CD8-positive, alpha-beta memory T cell (primary cell): ENCODE data around the gene COX6A2. TPM values are rescaled to one million over a fixed set of nuclear protein-coding genes. Genes with fewer than 3 reads are reported as not detected.
"Not testable (repeated sequence)": the region's sequence is repeated elsewhere in the genome, so short reads cannot be mapped to it uniquely, and the experiment has no call there.

Experiments used
- CTCF ChIA-PET: fragments of 350-600 bp; sonication (Branson Sonifier 250); formaldehyde crosslinking; loops from one replicate; lab custom pipeline; 2021; ENCODE audit warnings: antibody characterized with exemption; lab: Charles Lee
- POLR2A ChIA-PET: fragments of 350-600 bp; sonication (Branson Sonifier 250); formaldehyde crosslinking; loops from one replicate; lab custom pipeline; 2021; ENCODE audit warnings: antibody characterized with exemption; lab: Charles Lee
- DNase-seq, 5 donors: peaks; one replicate each; pipeline versions ENCODE4 v3.0.0 to v3.0.0-alpha.2; 2020 to 2022; ENCODE audit warnings: mixed read lengths in 1 of 5
- H3K27ac ChIP-seq: one replicate; pipeline ENCODE4 v1.7.0; 2013; ENCODE audit warnings: low read depth, mild to moderate bottlenecking, low read length, moderate library complexity
- H3K27me3 ChIP-seq: 2 replicates; pipeline ENCODE4 v1.7.0; 2013; ENCODE audit warnings: low read length, mild to moderate bottlenecking; ENCODE audit not compliant: insufficient read depth, poor library complexity, severe bottlenecking
- H3K36me3 ChIP-seq: 2 replicates; pipeline ENCODE4 v1.7.0; 2013; ENCODE audit warnings: mild to moderate bottlenecking, low read length, moderate library complexity; ENCODE audit not compliant: insufficient read depth
- H3K4me1 ChIP-seq: 2 replicates; pipeline ENCODE4 v1.7.0; 2013; ENCODE audit warnings: mild to moderate bottlenecking, low read length, moderate library complexity; ENCODE audit not compliant: insufficient read depth
- H3K4me3 ChIP-seq: 2 replicates; pipeline ENCODE4 v1.7.0; 2013; ENCODE audit warnings: mild to moderate bottlenecking, low read length
- H3K9me3 ChIP-seq: 2 replicates; pipeline ENCODE4 v1.7.0; 2013; ENCODE audit warnings: mild to moderate bottlenecking, low read length
- H3K27ac Mint-ChIP-seq, 8 donors: one replicate each; pipeline ENCODE4 v1.8.0; 2020 to 2021; ENCODE audit warnings: mixed read lengths in 8 of 8, mild to moderate bottlenecking in 6 of 8, inconsistent platforms in 3 of 8, moderate library complexity in 3 of 8
- H3K27me3 Mint-ChIP-seq, 2 donors: one replicate each; pipeline ENCODE4 v1.8.0; 2020 to 2021; ENCODE audit warnings: mixed read lengths in 2 of 2, mild to moderate bottlenecking in 1 of 2, moderate library complexity in 1 of 2
- H3K36me3 Mint-ChIP-seq, 3 donors: one replicate each; pipeline ENCODE4 v1.8.0; 2020 to 2021; ENCODE audit warnings: mixed read lengths in 3 of 3, inconsistent platforms in 1 of 3, mild to moderate bottlenecking in 1 of 3
- H3K4me1 Mint-ChIP-seq, 3 donors: one replicate each; pipeline ENCODE4 v1.8.0; 2020 to 2021; ENCODE audit warnings: mixed read lengths in 3 of 3, inconsistent platforms in 1 of 3, mild to moderate bottlenecking in 1 of 3
- H3K4me3 Mint-ChIP-seq, 7 donors: one replicate each; pipeline ENCODE4 v1.8.0; 2020 to 2021; ENCODE audit warnings: mixed read lengths in 7 of 7, mild to moderate bottlenecking in 6 of 7, moderate library complexity in 4 of 7, inconsistent platforms in 2 of 7
- H3K9me3 Mint-ChIP-seq, 5 donors: one replicate each; pipeline ENCODE4 v1.8.0; 2020 to 2022; ENCODE audit warnings: mixed read lengths in 5 of 5, mild to moderate bottlenecking in 3 of 5, moderate library complexity in 2 of 5, inconsistent platforms in 1 of 5
- polyA plus RNA-seq: library from polyadenylated mRNA; unstranded; fragments of 300-500 nt; fragmentation: Illumina TruSeq; gene quantifications from one replicate; pipeline ENCODE4 v1.2.3, GENCODE V29; 2021
- total RNA-seq, 2 experiments: library from RNA; stranded (reverse); gene quantifications; one replicate each; pipeline ENCODE4 v1.2.3, GENCODE V29; 2021

COX6A2 gene
- total and polyA plus RNA-seq, 3 experiments from 2014 or later: not detected

- Mint-ChIP-seq H3K27ac (peak overlapping the region in 1 of 8 donors; percentile 25), H3K4me1 (peaks cover 59 to 71% (median 59%) of the 10 kb centered on the region in 3 donors), H3K27me3 (no peaks in the 10 kb centered on the region), H3K9me3 (peaks cover 0 to 3% (median 0%) of the 10 kb centered on the region in 5 donors), H3K4me3 (peak overlapping the region in 1 of 7 donors; percentile 59), H3K36me3 (peaks cover 0 to 4% (median 0%) of the 10 kb centered on the region in 3 donors)
- Histone ChIP-seq H3K4me1 (peaks cover 35% of the 10 kb centered on the region), H3K36me3 (no peaks in the 10 kb centered on the region), H3K27ac (no peak overlapping the region), H3K9me3 (no peaks in the 10 kb centered on the region), H3K4me3 (no peak overlapping the region), H3K27me3 (no peaks in the 10 kb centered on the region)
- no peak for DNase-seq
- CTCF ChIA-PET: no interaction called here
- POLR2A ChIA-PET: no interaction called here
Measured at GRCh38 chr16:31417916-31418315, 10.2 kb downstream of the COX6A2 start.

GRCh38 chr16:31417036-31417435 is 11.1 kb downstream of the COX6A2 start:
- POLR2A ChIA-PET, H3K9me3 ChIP-seq, H3K4me3 ChIP-seq, H3K36me3 ChIP-seq, CTCF ChIA-PET, H3K27me3 Mint-ChIP-seq, H3K27me3 ChIP-seq, DNase-seq, H3K36me3 Mint-ChIP-seq, H3K27ac ChIP-seq, H3K27ac Mint-ChIP-seq, H3K4me3 Mint-ChIP-seq, H3K9me3 Mint-ChIP-seq: not testable (repeated sequence)
- H3K4me1 ChIP-seq: peaks cover 27% of the 10 kb centered on the region
- peaks cover 50 to 63% (median 52%) of the 10 kb centered on the region in 3 donors for H3K4me1 Mint-ChIP-seq

- Histone ChIP-seq H3K27me3 (no peaks in the 10 kb centered on the region), H3K36me3 (no peaks in the 10 kb centered on the region), H3K9me3 (no peaks in the 10 kb centered on the region), H3K27ac (no peak overlapping the region), H3K4me1 (peaks cover 21% of the 10 kb centered on the region), H3K4me3 (no peak overlapping the region)
- ChIA-PET CTCF (no interaction called here), POLR2A (interaction anchor here (0.6 kb wide), 2 partner anchors 238 to 604 kb away, joined by 3 read pairs; no protein-coding TSS in a partner anchor)
- Mint-ChIP-seq H3K27ac (peak overlapping the region in 1 of 8 donors; percentile 92), H3K9me3 (peaks cover 0 to 3% (median 0%) of the 10 kb centered on the region in 5 donors), H3K4me3 (peak overlapping the region in 2 of 7 donors; percentile 24), H3K27me3 (no peaks in the 10 kb centered on the region), H3K36me3 (peaks cover 0 to 4% (median 0%) of the 10 kb centered on the region in 3 donors), H3K4me1 (peaks cover 44 to 56% (median 45%) of the 10 kb centered on the region in 3 donors)
- DNase-seq: no peak
Measured at GRCh38 chr16:31416371-31416770, 11.8 kb downstream of the COX6A2 start.

- Histone ChIP-seq H3K27me3 (no peaks in the 10 kb centered on the region), H3K27ac (no peak overlapping the region), H3K4me1 (peaks cover 15% of the 10 kb centered on the region), H3K4me3 (no peak overlapping the region), H3K9me3 (no peaks in the 10 kb centered on the region), H3K36me3 (no peaks in the 10 kb centered on the region)
- peak overlapping the region in 5 of 7 donors; percentile 7 to 62 (median 52) for H3K4me3 Mint-ChIP-seq
- H3K27me3 Mint-ChIP-seq: no peaks in the 10 kb centered on the region
- peak overlapping the region in 5 of 8 donors; percentile 11 to 46 (median 32) for H3K27ac Mint-ChIP-seq
- H3K4me1 Mint-ChIP-seq: peaks cover 31 to 40% (median 36%) of the 10 kb centered on the region in 3 donors
- H3K9me3 Mint-ChIP-seq: peaks cover 0 to 3% (median 0%) of the 10 kb centered on the region in 5 donors
- POLR2A ChIA-PET: no interaction called here
- CTCF ChIA-PET: no interaction called here
- DNase-seq: peak in 1 of 5 donors; percentile 18
- H3K36me3 Mint-ChIP-seq: peaks cover 0 to 4% (median 0%) of the 10 kb centered on the region in 3 donors
Measured at GRCh38 chr16:31414706-31415105, 13.5 kb downstream of the COX6A2 start.

- ChIA-PET POLR2A (no interaction called here), CTCF (no interaction called here)
- no peak for DNase-seq
- Histone ChIP-seq H3K4me3 (no peak overlapping the region), H3K27me3 (no peaks in the 10 kb centered on the region), H3K4me1 (peaks cover 15% of the 10 kb centered on the region), H3K36me3 (no peaks in the 10 kb centered on the region), H3K27ac (no peak overlapping the region), H3K9me3 (no peaks in the 10 kb centered on the region)
- H3K36me3 Mint-ChIP-seq: peaks cover 0 to 4% (median 0%) of the 10 kb centered on the region in 3 donors
- no peaks in the 10 kb centered on the region for H3K27me3 Mint-ChIP-seq
- no peak overlapping the region for H3K4me3 Mint-ChIP-seq
- peak overlapping the region in 1 of 8 donors; percentile 65 for H3K27ac Mint-ChIP-seq
- H3K4me1 Mint-ChIP-seq: peaks cover 29 to 39% (median 36%) of the 10 kb centered on the region in 3 donors
- H3K9me3 Mint-ChIP-seq: peaks cover 0 to 3% (median 0%) of the 10 kb centered on the region in 5 donors
Measured at GRCh38 chr16:31413943-31414342, 14.2 kb downstream of the COX6A2 start.

GRCh38 chr16:31413381-31413780 is 14.8 kb downstream of the COX6A2 start:
- Mint-ChIP-seq H3K27me3 (peaks cover 1 to 3% of the 10 kb centered on the region in 2 donors), H3K27ac (peak overlapping the region in 1 of 8 donors; percentile 65), H3K4me3 (no peak overlapping the region), H3K9me3 (peaks cover 0 to 3% (median 0%) of the 10 kb centered on the region in 5 donors), H3K4me1 (peaks cover 29 to 38% (median 36%) of the 10 kb centered on the region in 3 donors), H3K36me3 (peaks cover 0 to 4% (median 0%) of the 10 kb centered on the region in 3 donors)
- Histone ChIP-seq H3K27me3 (no peaks in the 10 kb centered on the region), H3K27ac (no peak overlapping the region), H3K9me3 (no peaks in the 10 kb centered on the region), H3K36me3 (no peaks in the 10 kb centered on the region), H3K4me3 (no peak overlapping the region), H3K4me1 (peaks cover 15% of the 10 kb centered on the region)
- CTCF ChIA-PET: interaction anchor here (0.9 kb wide), 1 partner anchor 12 kb away, joined by 4 read pairs; no protein-coding TSS in a partner anchor
- POLR2A ChIA-PET: no interaction called here
- no peak for DNase-seq

- Histone ChIP-seq H3K27me3 (no peaks in the 10 kb centered on the region), H3K4me1 (peaks cover 15% of the 10 kb centered on the region), H3K36me3 (no peaks in the 10 kb centered on the region), H3K27ac (no peak overlapping the region), H3K4me3 (no peak overlapping the region), H3K9me3 (no peaks in the 10 kb centered on the region)
- Mint-ChIP-seq H3K36me3 (no peaks in the 10 kb centered on the region), H3K9me3 (no peaks in the 10 kb centered on the region), H3K4me1 (peaks cover 29 to 33% (median 32%) of the 10 kb centered on the region in 3 donors), H3K27ac (peak overlapping the region in 2 of 8 donors; percentile 10 to 64), H3K27me3 (peaks cover 1 to 3% of the 10 kb centered on the region in 2 donors), H3K4me3 (no peak overlapping the region)
- CTCF ChIA-PET: interaction anchor here (0.9 kb wide), 1 partner anchor 13 kb away, joined by 4 read pairs; no protein-coding TSS in a partner anchor
- no peak for DNase-seq
- POLR2A ChIA-PET: no interaction called here
Measured at GRCh38 chr16:31412750-31413149, 15.4 kb downstream of the COX6A2 start.

- H3K4me3 Mint-ChIP-seq: no peak overlapping the region
- Histone ChIP-seq H3K4me1 (peaks cover 15% of the 10 kb centered on the region), H3K27ac (no peak overlapping the region), H3K36me3 (no peaks in the 10 kb centered on the region), H3K9me3 (no peaks in the 10 kb centered on the region), H3K27me3 (no peaks in the 10 kb centered on the region), H3K4me3 (no peak overlapping the region)
- H3K36me3 Mint-ChIP-seq: no peaks in the 10 kb centered on the region
- CTCF ChIA-PET: no interaction called here
- H3K27ac Mint-ChIP-seq: peak overlapping the region in 1 of 8 donors; percentile 58
- no peaks in the 10 kb centered on the region for H3K9me3 Mint-ChIP-seq
- POLR2A ChIA-PET: no interaction called here
- peaks cover 23 to 26% (median 25%) of the 10 kb centered on the region in 3 donors for H3K4me1 Mint-ChIP-seq
- H3K27me3 Mint-ChIP-seq: peaks cover 1 to 3% of the 10 kb centered on the region in 2 donors
- no peak for DNase-seq
Measured at GRCh38 chr16:31411024-31411844, 16.9 kb downstream of the COX6A2 start.
